Right ventricle myocardium superior (tissue), 1 donor: ENCODE measurements around the gene PYGL. TPM values are rescaled to one million over a fixed set of nuclear protein-coding genes. Genes with fewer than 3 reads are reported as not detected.

Source experiments
- ATAC-seq: fragments of 200-7000 bp; cut with Tn5 transposase; one replicate; pipeline ENCODE4 v1.9.1; 2020; ENCODE audit warnings: mild to moderate bottlenecking; ENCODE audit not compliant: poor library complexity
- DNase-seq: peaks from one replicate; pipeline ENCODE4 v3.0.0-alpha.2; 2020
- intact Hi-C: fragments of 100-400 bp; cut with DNase I; formaldehyde crosslinking; loops from one replicate; pipeline ENCODE4 v1.11.2; 2022
- long read RNA-seq: library from polyadenylated mRNA; unstranded; transcript quantifications from one replicate; pipeline ENCODE4 v2.0.0, GENCODE V29; 2021
- total RNA-seq: library from RNA; stranded (reverse); fragmentation: NEBNext Ultra II Directional; extraction: Animal tissue kit (Norgen Biotek cat#: 25700); gene quantifications from one replicate; pipeline ENCODE4 v1.2.1, GENCODE V29; 2021
- donor health status: DM: no; HTN: yes; CAD: no; lungs with severe emphysema.

The PYGL gene
- 8.3 TPM for total RNA-seq
- long read RNA-seq, transcript PYGL-201 (20 exons, 3,048 nt), result major isoform, 12 of 15 reads
- long read RNA-seq, partial matches to known transcripts, result 2 of 15 reads
- long read RNA-seq, other reads (novel, unspliced or antisense), result 0 of 15 reads

DNA sequence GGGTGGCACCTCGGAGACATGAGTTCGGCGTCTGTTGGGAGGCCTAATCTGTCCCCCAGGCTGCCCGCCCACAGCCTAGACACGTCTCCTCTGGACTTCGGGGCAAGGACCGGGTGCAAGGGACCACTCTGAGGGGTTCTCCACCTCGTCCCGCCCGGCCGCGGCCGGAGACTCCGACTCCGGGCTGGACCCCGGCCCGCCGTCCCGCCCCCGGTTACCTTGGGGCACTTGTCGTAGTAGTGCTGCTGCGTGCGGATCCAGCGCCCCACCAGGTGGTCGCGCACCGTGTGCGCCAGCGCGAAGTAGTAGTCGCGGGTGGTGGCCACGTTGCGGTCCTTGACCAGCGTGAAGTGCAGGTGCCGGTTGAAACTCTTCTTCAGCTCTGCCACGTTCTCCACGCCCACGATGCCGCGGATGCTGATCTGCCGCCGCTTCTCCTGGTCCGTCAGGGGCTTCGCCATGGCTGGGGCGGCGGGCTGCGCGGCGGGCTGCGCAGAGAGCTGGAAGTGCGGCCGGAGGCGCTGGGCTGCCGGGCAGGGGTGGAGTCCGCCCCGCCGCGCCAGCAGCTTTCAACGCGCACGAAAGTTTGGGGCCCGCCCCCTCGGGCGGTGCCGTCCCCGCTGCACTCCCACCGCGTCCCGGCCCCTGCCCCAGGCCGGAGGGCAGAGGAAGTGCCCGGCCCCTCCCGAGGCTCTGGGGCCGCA is at the start of gene PYGL:
TSS of gene PYGL (minus strand) at position 541 of the 704 bp plus-strand sequence. CDS start at position 461, 80 bp downstream.
- intact Hi-C loops, result no loop called here
- peak; percentile 98 for ATAC-seq
- peak; percentile 91 for DNase-seq

DNA sequence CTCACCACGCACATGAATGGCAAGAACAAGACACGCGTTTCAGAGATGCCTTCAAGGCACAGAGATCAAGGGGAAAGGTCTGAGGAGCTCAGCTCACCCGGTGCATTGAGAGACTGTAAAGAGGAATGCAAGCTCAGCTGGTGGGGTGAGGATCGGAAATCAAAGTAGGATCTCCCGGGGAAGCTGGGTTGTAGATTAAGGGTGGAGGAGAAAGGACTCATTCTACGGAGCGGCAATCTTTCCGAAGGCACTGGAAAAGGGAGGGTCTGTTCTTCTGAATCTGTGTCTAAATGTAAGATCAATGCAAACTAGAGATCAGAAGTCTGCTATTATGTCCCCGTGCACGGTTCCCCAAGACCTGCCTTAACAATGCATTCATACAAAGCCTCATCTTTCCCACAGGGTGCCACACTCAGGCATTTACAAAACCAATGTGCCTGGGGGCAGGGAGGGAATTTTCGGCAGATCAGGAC is 41.6 kb upstream of the PYGL start:
- DNase-seq (no peak), ATAC-seq (no peak)
- intact Hi-C loops, result no loop called here

DNA sequence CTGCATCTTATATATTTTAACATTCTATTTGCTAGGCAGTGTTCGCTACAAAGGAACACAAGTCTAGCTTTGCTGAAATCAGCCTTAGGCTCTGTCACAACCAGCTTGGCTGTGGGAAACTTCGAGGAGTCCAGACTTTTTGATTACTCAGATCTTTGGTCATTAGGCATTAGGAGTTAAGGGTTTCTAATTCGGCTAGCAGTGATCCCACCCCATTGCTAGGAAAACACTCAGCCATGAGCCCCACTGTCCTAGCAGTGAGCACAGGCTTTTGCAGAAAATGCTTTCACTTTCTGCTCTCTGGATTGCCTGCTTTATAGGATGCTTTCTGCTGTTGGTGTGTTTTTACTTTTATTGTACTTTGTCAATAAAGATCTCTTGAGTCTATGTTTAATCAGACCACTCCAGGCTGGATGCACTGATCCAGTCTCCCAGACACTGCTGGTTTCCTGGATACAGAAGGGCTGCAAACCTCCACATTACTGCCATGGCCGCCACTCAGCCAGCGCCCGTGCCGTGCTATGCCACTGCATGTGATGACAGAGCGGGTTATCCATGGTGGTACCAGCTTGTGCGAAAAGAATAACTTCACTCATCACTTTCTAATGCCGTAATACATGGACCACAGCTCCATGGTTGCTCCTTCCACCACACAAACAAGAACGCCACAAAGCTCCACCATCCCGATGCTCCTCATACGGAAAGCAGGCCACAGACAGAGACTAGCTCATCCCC is 41.0 kb upstream of the PYGL start:
- DNase-seq, result no peak
- intact Hi-C loops, result no loop called here
- ATAC-seq, result no peak

DNA sequence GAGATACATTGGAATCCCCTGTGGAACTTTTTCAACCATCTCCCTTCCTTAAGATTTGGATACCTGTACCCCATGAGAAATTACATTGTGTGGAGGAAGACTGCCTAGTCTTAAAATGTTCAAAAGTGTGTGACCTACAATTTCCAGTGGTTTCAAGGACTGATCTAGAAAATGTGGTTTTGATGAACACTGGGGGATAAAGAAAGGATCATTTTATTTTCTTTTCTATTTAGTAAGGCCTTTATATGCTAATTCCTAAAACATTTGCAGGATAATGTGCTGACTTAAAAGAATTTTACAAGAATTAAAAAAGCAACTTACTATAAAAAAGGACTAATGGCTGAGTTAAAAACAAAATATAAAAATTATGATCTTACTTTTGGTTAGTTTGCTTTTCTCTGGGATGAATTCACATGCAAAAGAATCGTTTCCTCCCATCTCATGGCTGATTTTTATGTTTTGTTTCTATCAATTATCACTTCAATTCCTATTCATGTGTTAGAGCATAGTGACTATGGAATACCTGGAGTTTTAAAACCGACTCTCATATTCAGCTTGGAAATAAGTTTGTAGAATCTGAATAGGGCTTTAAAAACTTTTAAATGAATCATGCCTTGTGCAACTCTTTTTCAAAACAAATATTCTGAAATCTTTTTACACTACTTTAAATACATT is 39.9 kb upstream of the PYGL start:
- intact Hi-C loops, result no loop called here
- DNase-seq, result no peak
- no peak for ATAC-seq

DNA sequence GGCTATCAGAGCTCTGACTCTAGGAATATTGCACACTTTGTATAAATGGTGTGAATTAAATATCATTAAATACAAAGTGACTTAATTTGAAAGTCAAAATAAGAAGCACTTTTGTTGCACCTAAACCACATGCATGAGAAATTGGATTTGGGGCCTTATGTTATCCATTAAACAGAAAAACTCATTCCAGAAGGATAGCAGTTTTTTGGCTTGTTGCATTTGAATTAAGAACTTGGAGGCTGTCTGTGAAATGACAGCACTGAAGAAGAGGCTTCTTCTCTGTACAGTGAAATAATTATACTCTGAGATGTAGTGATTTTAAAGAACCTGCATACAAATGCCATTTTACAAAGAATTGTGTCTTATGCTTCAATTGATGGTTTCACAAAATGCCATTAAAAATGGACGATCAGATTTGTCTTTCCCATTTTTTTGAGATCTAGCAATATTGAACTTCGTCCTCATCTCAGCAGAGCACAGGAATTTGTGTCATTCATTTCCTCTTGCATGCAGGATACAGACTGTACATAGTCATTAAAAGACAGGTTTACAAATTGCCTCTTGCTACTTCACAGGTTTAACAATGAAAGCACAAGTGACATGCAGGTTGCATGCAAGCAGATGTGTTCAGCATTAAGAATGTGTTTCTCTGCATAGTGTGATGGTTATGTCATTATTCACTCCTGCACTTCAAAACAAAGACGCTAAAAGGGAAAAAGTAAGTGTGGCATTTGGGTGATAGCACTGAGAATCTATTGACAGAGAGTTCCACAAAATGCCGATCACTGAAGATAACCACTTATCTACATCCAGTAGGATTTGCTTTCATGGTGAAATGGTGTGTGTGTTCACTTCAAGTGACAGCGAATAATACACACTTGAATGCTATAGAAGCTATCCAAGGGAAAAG is 35.9 kb upstream of the PYGL start:
- intact Hi-C loops, result no loop called here
- DNase-seq, result no peak
- no peak for ATAC-seq

DNA sequence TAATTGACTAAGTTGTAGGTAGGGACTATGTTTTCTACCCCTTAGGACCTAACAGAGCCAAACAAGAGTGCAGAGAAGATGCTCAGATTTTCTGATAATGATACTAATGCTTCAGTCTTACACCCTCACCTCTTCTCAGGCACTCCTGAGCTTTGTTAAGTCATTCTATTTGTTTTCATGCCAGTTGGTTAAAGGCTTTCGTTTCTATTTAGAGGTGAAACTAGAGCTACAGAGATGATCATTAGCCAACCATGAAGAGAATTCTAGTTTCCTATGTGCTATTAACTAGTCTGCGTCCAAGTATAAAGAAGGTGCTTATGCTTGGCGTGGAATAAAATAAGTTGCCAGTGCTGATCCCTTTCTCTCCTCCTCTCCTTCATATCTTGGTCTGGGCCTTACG is 34.6 kb upstream of the PYGL start:
- intact Hi-C loops, result no loop called here
- no peak for ATAC-seq
- DNase-seq, result no peak

DNA sequence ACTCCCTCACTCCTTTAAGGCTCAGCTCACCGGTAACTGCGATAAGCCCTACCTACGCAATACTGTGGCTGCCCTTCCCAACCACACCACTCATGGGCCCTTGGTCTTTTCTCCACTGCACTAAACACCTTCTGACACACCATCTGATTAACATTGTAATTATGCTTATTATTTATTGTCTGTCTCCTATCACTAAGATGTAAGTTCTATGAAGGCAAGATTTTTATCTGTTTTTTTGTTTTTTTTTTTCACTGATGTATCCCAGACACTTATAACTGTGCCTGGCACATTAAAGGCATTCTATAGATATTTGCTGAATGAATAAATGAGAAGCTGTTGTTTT is 34.2 kb upstream of the PYGL start:
- intact Hi-C loops, result no loop called here
- DNase-seq (no peak), ATAC-seq (no peak)

DNA sequence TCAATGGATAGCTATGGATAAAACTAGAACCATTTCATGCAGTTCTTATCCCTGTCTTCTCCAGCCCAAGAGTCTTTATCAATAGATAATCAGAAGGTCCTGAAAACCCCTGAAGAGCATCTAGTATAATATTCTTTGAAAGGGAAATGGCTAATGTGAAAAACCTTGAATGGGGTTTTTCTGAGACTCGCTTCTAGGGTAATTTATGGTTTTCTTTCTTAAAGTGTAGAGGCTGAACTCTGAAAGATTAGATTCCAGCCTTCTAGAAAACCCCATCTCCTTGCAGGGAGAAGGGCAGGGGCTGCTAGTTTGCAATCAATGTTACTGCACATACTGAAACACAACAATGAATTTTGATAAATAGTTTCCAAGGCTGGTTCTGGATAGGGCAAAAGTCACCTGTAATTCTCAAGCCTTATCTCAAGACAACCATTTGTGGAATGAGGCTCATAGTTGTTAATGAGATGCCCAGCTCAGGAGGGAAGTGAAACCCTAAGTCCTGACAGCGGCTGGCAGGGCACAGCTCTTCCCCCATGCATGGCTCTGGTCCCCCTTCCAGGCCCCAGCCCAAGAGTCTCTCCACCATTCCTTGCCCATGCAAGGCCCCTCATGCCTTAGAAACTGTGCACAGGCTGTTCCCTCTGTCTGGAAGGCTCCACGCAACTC is 33.7 kb upstream of the PYGL start:
- ATAC-seq (no peak), DNase-seq (no peak)
- intact Hi-C loops, result no loop called here

DNA sequence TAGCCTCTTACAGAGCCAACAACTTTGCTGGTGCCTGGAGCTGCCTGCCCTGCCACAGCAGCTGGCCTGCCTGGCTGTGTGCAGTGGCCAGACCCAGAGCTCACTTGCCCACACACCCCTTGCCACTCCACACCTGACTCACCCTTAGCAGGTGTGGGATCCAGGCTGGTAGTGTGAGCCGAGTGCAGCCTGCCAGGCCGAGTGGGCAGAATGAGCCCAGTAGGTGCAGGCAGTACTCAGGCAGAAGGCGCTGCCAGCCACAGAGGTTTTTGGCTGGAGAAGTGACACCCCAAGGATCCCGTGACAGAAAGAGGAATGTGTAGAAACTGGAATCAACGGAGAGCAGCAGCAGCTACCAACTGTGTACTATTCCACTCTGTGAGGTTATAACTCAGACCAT is 29.8 kb upstream of the PYGL start:
- intact Hi-C loops, result no loop called here
- peak; percentile 52 for ATAC-seq
- DNase-seq, result no peak

DNA sequence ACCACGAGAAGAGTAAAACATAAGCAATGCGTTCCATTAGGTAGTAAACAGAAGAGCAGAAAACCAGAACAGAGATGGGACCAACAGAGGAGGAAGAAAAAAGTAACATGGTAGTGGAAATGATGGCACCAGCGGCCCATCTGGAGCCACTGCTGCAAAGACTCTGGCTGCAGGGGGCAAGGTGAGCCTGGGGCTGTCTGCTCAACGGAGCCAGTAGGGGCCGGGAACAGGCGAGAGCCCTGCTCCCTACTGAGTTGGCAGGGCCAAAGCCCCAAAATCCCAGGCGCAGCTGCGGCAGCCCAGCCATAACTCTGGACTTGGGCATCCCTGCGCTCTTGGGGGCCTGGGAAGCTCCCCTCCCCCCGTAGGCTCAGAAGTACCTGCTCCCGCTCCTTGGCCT is 28.5 kb upstream of the PYGL start:
- DNase-seq, result no peak
- ATAC-seq, result no peak
- intact Hi-C loops, result no loop called here

DNA sequence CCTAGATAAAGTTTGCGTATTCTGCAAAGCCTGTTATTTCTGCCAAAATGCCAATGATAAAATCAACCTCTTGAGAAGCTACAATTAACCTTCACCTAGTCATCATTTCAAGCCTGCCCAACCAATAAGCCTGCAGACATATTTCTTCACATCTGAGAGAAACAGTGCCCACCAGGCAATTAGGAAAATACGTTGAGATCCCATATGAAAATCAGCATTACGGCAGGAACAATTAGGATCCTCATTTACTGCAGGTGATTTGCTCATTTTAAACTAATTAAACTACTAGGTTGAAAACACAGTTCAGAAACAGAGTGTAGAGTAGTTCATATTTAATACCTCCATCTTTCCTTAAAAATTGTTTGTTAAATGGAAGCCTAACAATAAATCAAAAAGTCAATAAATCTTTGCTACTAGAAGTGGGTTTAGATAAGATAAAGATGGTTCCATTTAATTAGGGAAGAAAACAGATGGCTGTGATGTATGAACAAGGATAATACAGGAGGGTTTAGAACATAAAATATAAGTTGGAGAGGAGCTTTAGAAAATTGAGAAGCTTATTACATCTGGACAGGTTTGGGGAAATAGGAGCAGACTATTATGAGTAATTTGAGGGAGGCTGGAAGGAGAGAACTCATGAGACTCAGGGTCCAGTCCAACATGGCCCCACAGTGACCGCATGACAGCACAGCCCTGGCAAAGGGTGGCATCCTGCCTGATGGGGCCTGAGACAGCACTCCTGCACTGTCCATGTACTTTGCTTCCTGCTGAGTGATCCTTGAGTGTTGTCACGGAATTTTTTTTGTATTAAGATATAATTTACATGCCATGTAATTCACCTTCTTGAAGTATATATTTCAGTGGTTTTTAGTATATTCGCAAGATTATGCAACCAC is 26.9 kb upstream of the PYGL start:
- DNase-seq (no peak), ATAC-seq (no peak)
- intact Hi-C loops, result no loop called here

DNA sequence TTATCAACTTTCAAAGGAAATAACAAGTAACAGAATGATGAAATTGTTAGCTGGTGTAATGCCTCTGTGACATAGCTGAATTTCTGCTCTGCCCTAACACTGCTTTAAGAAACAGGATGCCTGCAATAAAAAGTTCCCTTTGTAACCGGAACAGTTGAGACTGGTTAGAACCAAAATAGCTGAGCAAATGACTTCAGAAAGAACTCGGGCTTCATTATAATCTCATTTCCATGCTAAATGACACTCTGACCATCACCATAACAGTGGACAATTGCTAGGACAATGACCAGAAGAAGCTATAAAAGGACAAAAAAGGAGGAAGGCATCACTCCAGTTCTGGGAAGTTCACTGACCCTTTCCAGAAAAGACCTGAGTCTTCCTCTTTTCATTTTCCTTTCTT is 23.5 kb upstream of the PYGL start:
- intact Hi-C loops, result no loop called here
- ATAC-seq (peak; percentile 60), DNase-seq (no peak)

DNA sequence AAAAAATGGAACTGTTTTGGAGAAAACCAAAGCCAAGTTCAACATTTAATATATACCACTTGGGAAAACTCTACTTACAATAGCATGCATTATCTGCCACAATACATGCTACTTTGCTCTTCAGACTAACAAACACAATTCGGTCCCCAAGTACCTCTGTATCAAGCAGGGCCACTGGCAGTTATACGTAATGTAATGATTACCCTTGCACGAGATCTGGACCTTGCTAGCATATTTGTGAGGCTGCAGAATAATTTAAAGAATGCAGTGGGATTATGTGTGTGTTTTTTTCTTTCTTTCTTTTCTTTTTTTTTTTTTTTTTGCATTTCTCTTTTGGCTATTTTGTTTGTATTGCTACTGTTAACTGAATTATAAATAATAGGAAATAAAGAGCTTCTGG is 22.8 kb upstream of the PYGL start:
- intact Hi-C loops, result no loop called here
- ATAC-seq (no peak), DNase-seq (no peak)

DNA sequence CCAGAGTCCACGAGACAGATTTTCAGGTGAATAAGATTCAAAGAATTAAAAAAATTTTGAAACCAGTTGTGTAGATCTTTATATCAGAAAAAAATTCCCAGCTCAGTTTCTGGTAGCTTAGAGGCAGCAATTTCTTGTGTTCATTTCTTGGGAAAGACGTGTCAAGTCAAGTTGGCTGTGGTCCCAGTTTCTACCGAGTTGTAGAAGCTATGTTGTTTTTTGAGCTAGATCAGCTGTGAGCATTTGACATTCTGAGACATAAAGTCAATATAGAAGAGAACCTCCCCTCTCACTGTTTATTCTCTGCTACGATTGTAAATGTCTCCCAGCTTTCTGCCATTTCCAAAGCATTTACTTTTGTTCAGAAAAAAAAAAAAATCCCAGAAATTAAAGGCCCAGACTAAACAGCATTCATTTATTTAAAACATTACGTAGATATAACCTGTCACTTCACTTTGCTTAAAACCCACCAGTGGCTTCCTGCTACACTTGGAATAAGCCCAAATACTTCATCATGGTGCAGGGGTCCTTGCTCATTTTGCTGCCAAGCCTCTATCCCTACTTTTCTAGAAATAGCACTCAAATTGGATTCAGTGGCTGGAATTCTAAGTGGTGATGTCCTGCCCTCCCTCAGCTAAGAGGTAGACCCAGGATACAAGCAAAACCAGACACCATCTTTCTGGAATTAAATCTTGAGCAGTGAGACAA is 20.6 kb upstream of the PYGL start:
- DNase-seq, result no peak
- ATAC-seq, result no peak
- intact Hi-C loops, result no loop called here

DNA sequence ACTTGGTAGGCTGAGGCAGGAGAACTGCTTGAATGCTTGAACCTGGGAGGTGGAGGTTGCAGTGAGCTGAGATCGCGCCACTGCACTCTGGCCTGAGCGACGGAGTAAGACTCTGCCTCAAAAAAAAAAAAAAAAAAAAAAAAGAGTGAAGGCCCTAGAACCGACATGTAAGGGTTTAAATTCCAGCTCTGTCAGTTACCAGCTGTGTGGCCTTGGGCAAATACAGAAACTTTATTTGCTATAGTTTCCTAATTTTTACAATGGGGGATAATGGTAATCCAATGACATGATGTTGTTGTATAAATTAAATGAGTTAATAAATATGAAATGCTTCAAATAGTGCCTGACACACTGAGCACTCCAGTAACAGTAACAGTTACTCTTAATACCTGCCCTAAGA is 19.6 kb upstream of the PYGL start:
- intact Hi-C loops, result no loop called here
- DNase-seq (no peak), ATAC-seq (no peak)

DNA sequence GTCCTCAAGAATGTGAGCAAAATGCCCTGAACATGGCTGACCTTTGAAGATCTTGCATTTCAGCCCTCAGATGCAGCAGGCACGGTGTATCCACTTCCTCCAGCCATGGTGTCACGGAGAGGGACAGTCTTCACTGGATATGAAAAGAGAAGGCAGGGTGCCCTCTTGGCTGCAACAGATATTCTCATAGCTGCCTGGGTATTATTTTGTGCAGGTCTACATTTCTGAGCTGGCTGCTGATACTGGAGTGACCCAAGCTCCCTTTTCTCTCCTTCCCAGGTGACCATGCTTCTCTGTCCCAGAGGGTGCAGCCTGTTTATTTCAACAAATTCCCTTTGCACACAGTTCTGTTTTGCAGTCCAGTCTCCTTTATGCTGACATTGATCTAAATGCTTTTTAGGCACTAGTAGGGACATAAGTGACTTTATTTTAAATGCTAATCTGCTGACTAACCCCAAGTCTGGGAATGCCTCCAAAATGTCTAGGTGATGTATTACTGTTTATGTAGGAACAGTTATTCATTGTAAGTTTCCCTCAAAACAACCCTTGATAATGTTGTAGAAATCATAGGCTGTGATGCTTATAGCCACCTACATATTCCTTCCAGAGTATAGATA is 17.4 kb upstream of the PYGL start:
- no peak for ATAC-seq
- intact Hi-C loops, result no loop called here
- DNase-seq, result no peak
